ENCODE data around the gene BRS3. TPM values are rescaled to one million over a fixed set of nuclear protein-coding genes. Genes with fewer than 3 reads are reported as not detected.

BRS3 gene
- total RNA-seq, 1 donor from 2014 or later: not detected

GRCh38 chrX:136457303-136457917, 30.3 kb upstream of the BRS3 start:
- TF ChIP-seq CTCF (IDR thresholded peaks at IDR 0.05; ENCODE audit: partially characterized antibody, unreplicated experiment): no peak
- Mint-ChIP-seq H3K4me1 (ENCODE audit: low read depth, unreplicated experiment) (peaks cover 2% of the 10 kb centered on the region), H3K36me3 (ENCODE audit: unreplicated experiment) (no peaks in the 10 kb centered on the region), H3K4me3 (ENCODE audit: unreplicated experiment) (no peak overlapping the region), H3K9me3 (ENCODE audit: unreplicated experiment) (no peaks in the 10 kb centered on the region), H3K27ac (ENCODE audit: unreplicated experiment) (no peak overlapping the region), H3K27me3 (ENCODE audit: unreplicated experiment) (no peaks in the 10 kb centered on the region)
- DNase-seq: no peak

- TF ChIP-seq CTCF (IDR thresholded peaks at IDR 0.05; ENCODE audit: partially characterized antibody, unreplicated experiment): no peak
- no peaks in the 10 kb centered on the region for H3K4me1 Mint-ChIP-seq (ENCODE audit: low read depth, unreplicated experiment)
- no peaks in the 10 kb centered on the region for H3K9me3 Mint-ChIP-seq (ENCODE audit: unreplicated experiment)
- no peaks in the 10 kb centered on the region for H3K27me3 Mint-ChIP-seq (ENCODE audit: unreplicated experiment)
- no peak overlapping the region for H3K4me3 Mint-ChIP-seq (ENCODE audit: unreplicated experiment)
- no peak overlapping the region for H3K27ac Mint-ChIP-seq (ENCODE audit: unreplicated experiment)
- no peaks in the 10 kb centered on the region for H3K36me3 Mint-ChIP-seq (ENCODE audit: unreplicated experiment)
- DNase-seq: no peak
Measured at GRCh38 chrX:136464589-136464988, 23.2 kb upstream of the BRS3 start.

GRCh38 chrX:136467303-136467702, 20.4 kb upstream of the BRS3 start:
- DNase-seq: no peak
- TF ChIP-seq CTCF (IDR thresholded peaks at IDR 0.05; ENCODE audit: partially characterized antibody, unreplicated experiment): no peak
- Mint-ChIP-seq H3K27ac (ENCODE audit: unreplicated experiment) (no peak overlapping the region), H3K36me3 (ENCODE audit: unreplicated experiment) (no peaks in the 10 kb centered on the region), H3K4me1 (ENCODE audit: low read depth, unreplicated experiment) (no peaks in the 10 kb centered on the region), H3K4me3 (ENCODE audit: unreplicated experiment) (no peak overlapping the region), H3K27me3 (ENCODE audit: unreplicated experiment) (no peaks in the 10 kb centered on the region), H3K9me3 (ENCODE audit: unreplicated experiment) (no peaks in the 10 kb centered on the region)

GRCh38 chrX:136468391-136469103, 19.2 kb upstream of the BRS3 start:
- Mint-ChIP-seq H3K9me3 (ENCODE audit: unreplicated experiment) (no peaks in the 10 kb centered on the region), H3K27ac (ENCODE audit: unreplicated experiment) (no peak overlapping the region), H3K4me1 (ENCODE audit: low read depth, unreplicated experiment) (no peaks in the 10 kb centered on the region), H3K36me3 (ENCODE audit: unreplicated experiment) (no peaks in the 10 kb centered on the region), H3K4me3 (ENCODE audit: unreplicated experiment) (no peak overlapping the region), H3K27me3 (ENCODE audit: unreplicated experiment) (no peaks in the 10 kb centered on the region)
- no peak for DNase-seq
- TF ChIP-seq CTCF (IDR thresholded peaks at IDR 0.05; ENCODE audit: partially characterized antibody, unreplicated experiment): no peak

GRCh38 chrX:136473663-136474062, 14.1 kb upstream of the BRS3 start:
- H3K27ac Mint-ChIP-seq (ENCODE audit: unreplicated experiment): no peak overlapping the region
- no peaks in the 10 kb centered on the region for H3K4me1 Mint-ChIP-seq (ENCODE audit: low read depth, unreplicated experiment)
- H3K4me3 Mint-ChIP-seq (ENCODE audit: unreplicated experiment): no peak overlapping the region
- no peaks in the 10 kb centered on the region for H3K36me3 Mint-ChIP-seq (ENCODE audit: unreplicated experiment)
- TF ChIP-seq CTCF (IDR thresholded peaks at IDR 0.05; ENCODE audit: partially characterized antibody, unreplicated experiment): no peak
- no peaks in the 10 kb centered on the region for H3K9me3 Mint-ChIP-seq (ENCODE audit: unreplicated experiment)
- no peak for DNase-seq
- H3K27me3 Mint-ChIP-seq (ENCODE audit: unreplicated experiment): no peaks in the 10 kb centered on the region

All from glutamatergic neuron (in vitro differentiated cells).